ENCODE measurements around the gene HNRNPA0. TPM values are rescaled to one million over a fixed set of nuclear protein-coding genes. Genes with fewer than 3 reads are reported as not detected.

HNRNPA0 gene
- total and polyA plus RNA-seq, 9 of the 15 experiments (the other 6 are each of a cell fraction or from before 2014, with no cell fraction given): 5.0 to 33.3 (median 10.7) TPM

DNA sequence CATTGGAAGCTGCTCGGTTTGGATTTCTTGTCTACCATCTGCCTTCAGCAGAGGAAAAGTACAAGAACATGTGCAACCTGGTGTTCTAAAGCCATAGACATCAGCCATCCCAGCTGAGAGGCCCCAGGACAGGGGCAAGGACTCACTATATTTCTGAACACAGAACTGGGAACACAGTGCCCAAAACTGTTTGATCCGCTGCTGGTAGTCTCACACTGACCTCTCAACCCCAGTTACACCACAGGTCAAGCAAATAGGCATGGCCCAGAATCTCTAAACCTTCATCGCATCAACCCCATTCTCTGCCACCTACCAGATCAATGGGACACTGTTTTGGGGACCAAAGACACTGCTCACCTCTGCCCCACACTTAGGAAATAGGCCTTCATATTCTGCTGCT lies 20.2 kb downstream of the HNRNPA0 start (continued):
- TF ChIP-seq, protein P1, sequence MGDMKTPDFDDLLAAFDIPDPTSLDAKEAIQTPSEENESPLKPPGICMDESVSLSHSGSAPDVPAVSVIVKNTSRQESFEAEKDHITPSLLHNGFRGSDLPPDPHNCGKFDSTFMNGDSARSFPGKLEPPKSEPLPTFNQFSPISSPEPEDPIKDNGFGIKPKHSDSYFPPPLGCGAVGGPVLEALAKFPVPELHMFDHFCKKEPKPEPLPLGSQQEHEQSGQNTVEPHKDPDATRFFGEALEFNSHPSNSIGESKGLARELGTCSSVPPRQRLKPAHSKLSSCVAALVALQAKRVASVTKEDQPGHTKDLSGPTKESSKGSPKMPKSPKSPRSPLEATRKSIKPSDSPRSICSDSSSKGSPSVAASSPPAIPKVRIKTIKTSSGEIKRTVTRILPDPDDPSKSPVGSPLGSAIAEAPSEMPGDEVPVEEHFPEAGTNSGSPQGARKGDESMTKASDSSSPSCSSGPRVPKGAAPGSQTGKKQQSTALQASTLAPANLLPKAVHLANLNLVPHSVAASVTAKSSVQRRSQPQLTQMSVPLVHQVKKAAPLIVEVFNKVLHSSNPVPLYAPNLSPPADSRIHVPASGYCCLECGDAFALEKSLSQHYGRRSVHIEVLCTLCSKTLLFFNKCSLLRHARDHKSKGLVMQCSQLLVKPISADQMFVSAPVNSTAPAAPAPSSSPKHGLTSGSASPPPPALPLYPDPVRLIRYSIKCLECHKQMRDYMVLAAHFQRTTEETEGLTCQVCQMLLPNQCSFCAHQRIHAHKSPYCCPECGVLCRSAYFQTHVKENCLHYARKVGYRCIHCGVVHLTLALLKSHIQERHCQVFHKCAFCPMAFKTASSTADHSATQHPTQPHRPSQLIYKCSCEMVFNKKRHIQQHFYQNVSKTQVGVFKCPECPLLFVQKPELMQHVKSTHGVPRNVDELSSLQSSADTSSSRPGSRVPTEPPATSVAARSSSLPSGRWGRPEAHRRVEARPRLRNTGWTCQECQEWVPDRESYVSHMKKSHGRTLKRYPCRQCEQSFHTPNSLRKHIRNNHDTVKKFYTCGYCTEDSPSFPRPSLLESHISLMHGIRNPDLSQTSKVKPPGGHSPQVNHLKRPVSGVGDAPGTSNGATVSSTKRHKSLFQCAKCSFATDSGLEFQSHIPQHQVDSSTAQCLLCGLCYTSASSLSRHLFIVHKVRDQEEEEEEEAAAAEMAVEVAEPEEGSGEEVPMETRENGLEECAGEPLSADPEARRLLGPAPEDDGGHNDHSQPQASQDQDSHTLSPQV (IDR thresholded peaks at IDR 0.05): no peak
- TF ChIP-seq ZNF778 (CRISPR knock-in tag; IDR thresholded peaks at IDR 0.05) (no peak), KDM1A (IDR thresholded peaks at IDR 0.05) (no peak), ETV5 (CRISPR knock-in tag; IDR thresholded peaks at IDR 0.05; ENCODE audit: low read depth) (no peak), RFX7 (CRISPR knock-in tag; IDR thresholded peaks at IDR 0.05) (no peak)
- TF ChIP-seq, protein P2, sequence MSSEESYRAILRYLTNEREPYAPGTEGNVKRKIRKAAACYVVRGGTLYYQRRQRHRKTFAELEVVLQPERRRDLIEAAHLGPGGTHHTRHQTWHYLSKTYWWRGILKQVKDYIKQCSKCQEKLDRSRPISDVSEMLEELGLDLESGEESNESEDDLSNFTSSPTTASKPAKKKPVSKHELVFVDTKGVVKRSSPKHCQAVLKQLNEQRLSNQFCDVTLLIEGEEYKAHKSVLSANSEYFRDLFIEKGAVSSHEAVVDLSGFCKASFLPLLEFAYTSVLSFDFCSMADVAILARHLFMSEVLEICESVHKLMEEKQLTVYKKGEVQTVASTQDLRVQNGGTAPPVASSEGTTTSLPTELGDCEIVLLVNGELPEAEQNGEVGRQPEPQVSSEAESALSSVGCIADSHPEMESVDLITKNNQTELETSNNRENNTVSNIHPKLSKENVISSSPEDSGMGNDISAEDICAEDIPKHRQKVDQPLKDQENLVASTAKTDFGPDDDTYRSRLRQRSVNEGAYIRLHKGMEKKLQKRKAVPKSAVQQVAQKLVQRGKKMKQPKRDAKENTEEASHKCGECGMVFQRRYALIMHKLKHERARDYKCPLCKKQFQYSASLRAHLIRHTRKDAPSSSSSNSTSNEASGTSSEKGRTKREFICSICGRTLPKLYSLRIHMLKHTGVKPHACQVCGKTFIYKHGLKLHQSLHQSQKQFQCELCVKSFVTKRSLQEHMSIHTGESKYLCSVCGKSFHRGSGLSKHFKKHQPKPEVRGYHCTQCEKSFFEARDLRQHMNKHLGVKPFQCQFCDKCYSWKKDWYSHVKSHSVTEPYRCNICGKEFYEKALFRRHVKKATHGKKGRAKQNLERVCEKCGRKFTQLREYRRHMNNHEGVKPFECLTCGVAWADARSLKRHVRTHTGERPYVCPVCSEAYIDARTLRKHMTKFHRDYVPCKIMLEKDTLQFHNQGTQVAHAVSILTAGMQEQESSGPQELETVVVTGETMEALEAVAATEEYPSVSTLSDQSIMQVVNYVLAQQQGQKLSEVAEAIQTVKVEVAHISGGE (CRISPR knock-in tag; IDR thresholded peaks at IDR 0.05): no peak

Data from K562 (cell line).